ENCODE data around the gene SPATA16. TPM values are rescaled to one million over a fixed set of nuclear protein-coding genes. Genes with fewer than 3 reads are reported as not detected.

Gene SPATA16
- polyA plus RNA-seq, 1 experiment: not detected

DNA sequence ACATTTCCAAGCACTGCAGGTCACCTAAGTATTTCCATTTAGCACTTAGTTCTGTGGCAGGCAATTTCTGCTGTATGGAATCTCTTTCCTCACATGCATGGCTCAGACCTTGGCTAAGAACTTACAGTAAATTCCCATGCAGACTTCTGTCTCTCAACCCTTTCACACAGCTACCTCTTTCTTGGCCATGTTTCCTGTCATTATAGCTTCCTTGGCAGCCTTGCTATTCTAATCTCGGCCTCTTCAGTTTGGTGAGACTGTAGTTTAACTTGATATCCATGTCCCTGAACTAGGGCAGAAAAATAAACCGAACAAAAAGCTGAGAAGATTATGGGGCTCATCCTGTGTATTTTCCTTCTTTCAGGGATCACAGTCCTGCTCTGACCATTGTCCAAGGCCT, 96.0 kb downstream of the SPATA16 start:
- CTCF ChIA-PET: interaction anchor here (0.6 to 1.9 kb wide), 7 partner anchors 13 to 372 kb away, joined by 3 to 9 read pairs (median 3); no protein-coding TSS in a partner anchor
- POLR2A ChIA-PET: no interaction called here
- no peak overlapping the region for H3K4me3 ChIP-seq (ENCODE audit: low read depth, low read length)
- no peak overlapping the region for H3K27ac ChIP-seq (ENCODE audit: low read depth, low read length)
- no peaks in the 10 kb centered on the region for H3K27me3 ChIP-seq (ENCODE audit: control insufficient read depth, insufficient read depth, low read length)
- DNase-seq (ENCODE audit: low read depth, low spot score): no peak
- TF ChIP-seq, protein P1, sequence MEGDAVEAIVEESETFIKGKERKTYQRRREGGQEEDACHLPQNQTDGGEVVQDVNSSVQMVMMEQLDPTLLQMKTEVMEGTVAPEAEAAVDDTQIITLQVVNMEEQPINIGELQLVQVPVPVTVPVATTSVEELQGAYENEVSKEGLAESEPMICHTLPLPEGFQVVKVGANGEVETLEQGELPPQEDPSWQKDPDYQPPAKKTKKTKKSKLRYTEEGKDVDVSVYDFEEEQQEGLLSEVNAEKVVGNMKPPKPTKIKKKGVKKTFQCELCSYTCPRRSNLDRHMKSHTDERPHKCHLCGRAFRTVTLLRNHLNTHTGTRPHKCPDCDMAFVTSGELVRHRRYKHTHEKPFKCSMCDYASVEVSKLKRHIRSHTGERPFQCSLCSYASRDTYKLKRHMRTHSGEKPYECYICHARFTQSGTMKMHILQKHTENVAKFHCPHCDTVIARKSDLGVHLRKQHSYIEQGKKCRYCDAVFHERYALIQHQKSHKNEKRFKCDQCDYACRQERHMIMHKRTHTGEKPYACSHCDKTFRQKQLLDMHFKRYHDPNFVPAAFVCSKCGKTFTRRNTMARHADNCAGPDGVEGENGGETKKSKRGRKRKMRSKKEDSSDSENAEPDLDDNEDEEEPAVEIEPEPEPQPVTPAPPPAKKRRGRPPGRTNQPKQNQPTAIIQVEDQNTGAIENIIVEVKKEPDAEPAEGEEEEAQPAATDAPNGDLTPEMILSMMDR (IDR thresholded peaks at IDR 0.05; ENCODE audit: low read depth, low read length): no peak
- no peaks in the 10 kb centered on the region for H3K9me3 ChIP-seq (ENCODE audit: control insufficient read depth, insufficient read depth, low read length)

DNA sequence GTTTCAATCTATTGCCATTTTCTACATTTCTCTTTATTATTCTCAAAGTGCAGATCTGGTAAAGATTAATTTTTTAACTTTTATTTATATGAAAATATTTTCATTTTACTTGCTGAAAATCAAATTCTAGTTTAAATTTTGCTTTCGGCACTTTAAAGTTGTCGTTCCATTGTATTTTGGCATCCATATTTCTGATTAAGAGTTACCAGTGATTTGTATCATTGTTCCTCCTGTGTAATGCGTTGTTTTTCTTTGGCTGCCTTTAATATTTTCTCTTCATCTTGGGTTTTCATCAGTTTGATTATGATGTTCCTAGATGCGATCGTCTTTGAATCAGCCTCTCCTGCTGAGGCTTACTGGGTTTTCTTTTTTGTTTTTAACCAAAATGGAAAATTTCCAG, 97.3 kb downstream of the SPATA16 start:
- ChIA-PET POLR2A (no interaction called here), CTCF (interaction anchor here (1.9 kb wide), 1 partner anchor 234 kb away, joined by 9 read pairs; no protein-coding TSS in a partner anchor)
- no peak overlapping the region for H3K27ac ChIP-seq (ENCODE audit: low read depth, low read length)
- DNase-seq (ENCODE audit: low read depth, low spot score): no peak
- TF ChIP-seq, protein P1 (IDR thresholded peaks at IDR 0.05; ENCODE audit: low read depth, low read length): no peak
- no peaks in the 10 kb centered on the region for H3K9me3 ChIP-seq (ENCODE audit: control insufficient read depth, insufficient read depth, low read length)
- H3K27me3 ChIP-seq (ENCODE audit: control insufficient read depth, insufficient read depth, low read length): no peaks in the 10 kb centered on the region
- no peak overlapping the region for H3K4me3 ChIP-seq (ENCODE audit: low read depth, low read length)

DNA sequence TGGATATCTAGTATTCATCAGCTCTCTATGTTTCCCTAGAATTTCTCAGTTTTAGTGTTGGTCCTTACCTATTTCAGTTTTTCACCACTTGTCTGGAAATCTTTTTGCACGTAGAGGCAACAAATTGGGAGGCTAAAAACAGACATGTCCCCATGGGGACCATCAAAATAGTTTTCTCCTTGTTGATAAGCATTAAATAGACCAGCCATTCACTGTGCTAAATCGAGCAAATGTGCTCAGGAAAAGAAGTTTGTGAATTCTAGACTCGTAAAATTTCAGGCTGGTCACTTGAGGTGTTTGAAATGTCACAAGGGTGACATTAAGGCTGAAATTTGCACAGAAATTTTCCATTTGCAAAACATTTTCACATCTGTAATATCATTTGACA, 102.6 kb downstream of the SPATA16 start:
- DNase-seq (ENCODE audit: low read depth, low spot score): no peak
- TF ChIP-seq, protein P1 (IDR thresholded peaks at IDR 0.05; ENCODE audit: low read depth, low read length): no peak
- POLR2A ChIA-PET: no interaction called here
- CTCF ChIA-PET: no interaction called here
- Histone ChIP-seq H3K27me3 (ENCODE audit: control insufficient read depth, insufficient read depth, low read length) (no peaks in the 10 kb centered on the region), H3K4me3 (ENCODE audit: low read depth, low read length) (no peak overlapping the region), H3K27ac (ENCODE audit: low read depth, low read length) (no peak overlapping the region), H3K9me3 (ENCODE audit: control insufficient read depth, insufficient read depth, low read length) (no peaks in the 10 kb centered on the region)

DNA sequence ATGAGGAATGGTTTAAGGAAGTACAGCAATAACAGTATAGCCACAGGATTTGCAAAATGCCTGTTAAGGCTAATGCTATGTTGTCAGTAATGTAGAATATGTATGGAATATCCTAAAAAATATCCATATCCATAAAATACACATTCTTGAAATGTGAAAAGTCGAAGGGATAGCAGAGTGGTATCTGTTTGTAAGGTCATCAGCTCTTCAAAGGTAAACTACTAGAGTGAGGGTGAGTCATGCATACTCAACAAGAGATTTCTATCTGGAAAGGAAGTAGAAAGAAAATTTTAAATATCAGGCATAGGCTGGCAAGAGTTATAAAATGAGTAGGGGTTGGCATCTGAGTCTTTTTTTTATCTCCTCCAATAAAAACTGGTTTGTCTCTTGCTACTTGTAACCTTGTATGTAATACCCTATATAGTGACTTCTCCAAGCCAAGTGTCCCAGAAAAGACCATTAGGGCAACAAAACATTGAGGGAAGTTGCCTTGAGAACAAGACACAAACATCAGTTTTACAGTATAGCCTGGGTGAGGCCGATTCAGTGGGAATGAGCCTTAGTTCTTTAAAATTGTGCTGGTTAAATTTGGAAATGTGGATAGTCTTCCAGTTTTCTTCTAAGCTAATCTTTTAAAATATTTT, 103.1 kb downstream of the SPATA16 start:
- CTCF ChIA-PET: no interaction called here

DNA sequence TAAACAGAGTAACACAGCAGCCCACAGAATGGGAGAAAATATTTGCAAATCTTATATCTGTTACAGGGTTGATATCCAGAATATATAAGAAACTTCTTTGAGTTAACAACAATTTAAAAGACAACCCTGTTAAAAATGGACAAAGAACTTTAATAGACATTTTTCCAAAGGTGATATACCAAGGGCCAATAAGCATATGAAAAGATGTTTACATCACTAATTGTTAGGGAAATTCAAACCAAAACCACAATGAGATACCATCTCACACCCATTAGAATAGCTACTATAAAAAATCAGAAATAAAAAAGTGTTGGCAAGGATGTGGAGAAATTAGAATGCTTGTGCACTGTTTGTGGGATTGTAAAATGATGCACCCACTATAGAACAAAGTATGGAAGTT, 110.8 kb downstream of the SPATA16 start:
- Histone ChIP-seq H3K27me3 (ENCODE audit: control insufficient read depth, insufficient read depth, low read length) (no peaks in the 10 kb centered on the region), H3K27ac (ENCODE audit: low read depth, low read length) (no peak overlapping the region), H3K4me3 (ENCODE audit: low read depth, low read length) (no peak overlapping the region), H3K9me3 (ENCODE audit: control insufficient read depth, insufficient read depth, low read length) (no peaks in the 10 kb centered on the region)
- ChIA-PET CTCF (interaction anchor here (0.6 kb wide), 1 partner anchor 104 kb away, joined by 5 read pairs; no protein-coding TSS in a partner anchor), POLR2A (no interaction called here)
- TF ChIP-seq, protein P1 (IDR thresholded peaks at IDR 0.05; ENCODE audit: low read depth, low read length): no peak
- DNase-seq (ENCODE audit: low read depth, low spot score): no peak

More for the DNA sequence above, 103.1 kb downstream of the SPATA16 start:
- Histone ChIP-seq H3K4me3 (ENCODE audit: low read depth, low read length) (no peak overlapping the region), H3K27ac (ENCODE audit: low read depth, low read length) (no peak overlapping the region), H3K9me3 (ENCODE audit: control insufficient read depth, insufficient read depth, low read length) (no peaks in the 10 kb centered on the region), H3K27me3 (ENCODE audit: control insufficient read depth, insufficient read depth, low read length) (no peaks in the 10 kb centered on the region)
- no peak for DNase-seq (ENCODE audit: low read depth, low spot score)
- TF ChIP-seq, protein P1 (IDR thresholded peaks at IDR 0.05; ENCODE audit: low read depth, low read length): no peak
- POLR2A ChIA-PET: no interaction called here
